CD4-positive, CD25-positive, alpha-beta regulatory T cell (primary cell): Measurements from ENCODE around the gene NKAPL. TPM values are rescaled to one million over a fixed set of nuclear protein-coding genes. Genes with fewer than 3 reads are reported as not detected.

Source experiments
- ATAC-seq, 2 donors: fragments of 150-1000 bp; cut with Tn5 transposase; one replicate each; pipeline ENCODE4 v1.10.0; 2021; ENCODE audit warnings: low read depth in 2 of 2, moderate number of reproducible peaks in 2 of 2, moderate library complexity in 1 of 2
- DNase-seq, 3 donors: peaks; one replicate each; pipeline versions ENCODE4 v3.0.0 to v3.0.0-alpha.2; 2012 to 2022; ENCODE audit warnings: mixed read lengths in 1 of 3
- H3K27ac ChIP-seq: one replicate; pipeline ENCODE4 v1.7.0; 2013; ENCODE audit warnings: mild to moderate bottlenecking, low read length; ENCODE audit not compliant: insufficient read depth, poor library complexity, severe bottlenecking
- H3K27me3 ChIP-seq: one replicate; pipeline ENCODE4 v1.7.0; 2013; ENCODE audit warnings: low read length; ENCODE audit not compliant: control insufficient read depth, insufficient read depth
- H3K36me3 ChIP-seq: one replicate; pipeline ENCODE4 v1.7.0; 2013; ENCODE audit warnings: mild to moderate bottlenecking, low read length, moderate library complexity; ENCODE audit not compliant: control insufficient read depth, insufficient read depth
- H3K4me1 ChIP-seq: 2 replicates; pipeline ENCODE4 v1.7.0; 2013; ENCODE audit warnings: mild to moderate bottlenecking, low read length; ENCODE audit not compliant: insufficient read depth, control insufficient read depth, poor library complexity, severe bottlenecking
- H3K4me3 ChIP-seq: one replicate; pipeline ENCODE4 v1.7.0; 2013; ENCODE audit warnings: low read depth, mild to moderate bottlenecking, low read length, moderate library complexity
- H3K9me3 ChIP-seq, 2 experiments: 1 replicate in 1 of 2; 2 replicates in 1 of 2; pipeline ENCODE4 v1.7.0; 2013; ENCODE audit warnings: low read length in 2 of 2, mild to moderate bottlenecking in 1 of 2, moderate library complexity in 1 of 2; ENCODE audit not compliant: control insufficient read depth in 2 of 2
- H3K27ac Mint-ChIP-seq, 3 donors: one replicate each; pipeline ENCODE4 v1.8.0; 2020 to 2022; ENCODE audit warnings: mild to moderate bottlenecking in 3 of 3, mixed read lengths in 3 of 3, moderate library complexity in 2 of 3
- H3K27me3 Mint-ChIP-seq: one replicate; pipeline ENCODE4 v1.8.0; 2022; ENCODE audit warnings: mild to moderate bottlenecking, mixed read lengths
- H3K36me3 Mint-ChIP-seq: one replicate; pipeline ENCODE4 v1.8.0; 2020; ENCODE audit warnings: mixed read lengths
- H3K4me1 Mint-ChIP-seq, 4 donors: one replicate each; pipeline ENCODE4 v1.8.0; 2020 to 2022; ENCODE audit warnings: mixed read lengths in 4 of 4, mild to moderate bottlenecking in 1 of 4
- H3K4me3 Mint-ChIP-seq, 4 donors: one replicate each; pipeline ENCODE4 v1.8.0; 2020 to 2022; ENCODE audit warnings: mild to moderate bottlenecking in 4 of 4, mixed read lengths in 4 of 4, moderate library complexity in 3 of 4
- H3K9me3 Mint-ChIP-seq, 7 donors: one replicate each; pipeline ENCODE4 v1.8.0; 2020 to 2022; ENCODE audit warnings: mixed read lengths in 7 of 7, mild to moderate bottlenecking in 3 of 7, moderate library complexity in 2 of 7
- polyA plus RNA-seq, 4 donors: library from polyadenylated mRNA; unstranded; fragments of 300-500 nt; fragmentation: Illumina TruSeq; gene quantifications; one replicate each; pipeline ENCODE4 v1.2.3, GENCODE V29; 2021
- total RNA-seq: library from RNA; stranded (reverse); gene quantifications from one replicate; pipeline ENCODE4 v1.2.3, GENCODE V29; 2022

NKAPL gene
- total RNA-seq (not detected), polyA plus RNA-seq (under 1 TPM in 2 of 4 donors, not detected in 2; 0.14 to 0.30 TPM)

GRCh38 chr6:28258877-28259777 is at the start of gene NKAPL:
Gene NKAPL (plus strand): TSS chr6:28259297. CDS start chr6:28259372, 75 bp downstream.
- Histone ChIP-seq H3K36me3 (no peaks in the 10 kb centered on the region), H3K4me1 (peaks cover 2% of the 10 kb centered on the region), H3K27me3 (peaks cover 6% of the 10 kb centered on the region), H3K27ac (no peak within 1 kb of the TSS), H3K4me3 (peak within 1 kb of the TSS; percentile 48), H3K9me3 (no peaks in the 10 kb centered on the region)
- Mint-ChIP-seq H3K27me3 (peaks cover 40% of the 10 kb centered on the region), H3K9me3 (peaks cover 0 to 1% (median 0%) of the 10 kb centered on the region in 7 donors), H3K36me3 (no peaks in the 10 kb centered on the region), H3K27ac (peak within 1 kb of the TSS in 1 of 3 donors; percentile 74), H3K4me3 (peak within 1 kb of the TSS in 3 of 4 donors; percentile 21 to 63 (median 43)), H3K4me1 (peaks cover 0 to 8% (median 2%) of the 10 kb centered on the region in 4 donors)
- ATAC-seq (peak in 1 of 2 donors; percentile 45), DNase-seq (peak; percentile 6 to 63 (median 21))

- Histone ChIP-seq H3K4me3 (no peak overlapping the region), H3K36me3 (no peaks in the 10 kb centered on the region), H3K27ac (no peak overlapping the region), H3K4me1 (peaks cover 22% of the 10 kb centered on the region), H3K9me3 (peaks cover 13 to 25% of the 10 kb centered on the region in 2 experiments), H3K27me3 (peaks cover 82% of the 10 kb centered on the region)
- no peak for DNase-seq
- H3K4me3 Mint-ChIP-seq, result no peak overlapping the region
- H3K27ac Mint-ChIP-seq, result no peak overlapping the region
- no peak for ATAC-seq
- peaks cover 95% of the 10 kb centered on the region for H3K27me3 Mint-ChIP-seq
- peaks cover 4% of the 10 kb centered on the region for H3K36me3 Mint-ChIP-seq
- H3K4me1 Mint-ChIP-seq, result peaks cover 17 to 34% (median 24%) of the 10 kb centered on the region in 4 donors
- peaks cover 1 to 12% (median 6%) of the 10 kb centered on the region in 7 donors for H3K9me3 Mint-ChIP-seq
Measured at GRCh38 chr6:28209753-28210535, 49.2 kb upstream of the NKAPL start.

GRCh38 chr6:28211840-28212509 is 47.1 kb upstream of the NKAPL start:
- DNase-seq, result peak in 1 of 3 donors; percentile 53
- Mint-ChIP-seq H3K27me3 (peaks cover 92% of the 10 kb centered on the region), H3K36me3 (peaks cover 4% of the 10 kb centered on the region), H3K27ac (peak overlapping the region in 1 of 3 donors; percentile 4), H3K4me1 (peaks cover 14 to 34% (median 23%) of the 10 kb centered on the region in 4 donors), H3K4me3 (peak overlapping the region in 2 of 4 donors; percentile 3 to 20), H3K9me3 (peaks cover 0 to 11% (median 3%) of the 10 kb centered on the region in 7 donors)
- Histone ChIP-seq H3K27me3 (peaks cover 76% of the 10 kb centered on the region), H3K9me3 (peaks cover 0 to 10% of the 10 kb centered on the region in 2 experiments), H3K4me3 (peak overlapping the region; percentile 16), H3K4me1 (peaks cover 22% of the 10 kb centered on the region), H3K36me3 (no peaks in the 10 kb centered on the region), H3K27ac (no peak overlapping the region)
- ATAC-seq, result no peak

GRCh38 chr6:28212510-28213212 is 46.4 kb upstream of the NKAPL start:
- ATAC-seq, result no peak

GRCh38 chr6:28213213-28213523 is 45.9 kb upstream of the NKAPL start:
- peaks cover 13% of the 10 kb centered on the region for H3K4me1 ChIP-seq
- Mint-ChIP-seq H3K9me3 (peaks cover 0 to 5% (median under 1%) of the 10 kb centered on the region in 7 donors), H3K4me3 (peak overlapping the region in 1 of 4 donors; percentile 61), H3K4me1 (peaks cover 11 to 24% (median 19%) of the 10 kb centered on the region in 4 donors), H3K27ac (no peak overlapping the region), H3K27me3 (peaks cover 92% of the 10 kb centered on the region), H3K36me3 (no peaks in the 10 kb centered on the region)
- H3K9me3 ChIP-seq, result peaks cover 0 to 2% of the 10 kb centered on the region in 2 experiments
- DNase-seq, result no peak
- H3K27me3 ChIP-seq, result peaks cover 68% of the 10 kb centered on the region
- H3K4me3 ChIP-seq, result no peak overlapping the region
- no peak for ATAC-seq
- no peaks in the 10 kb centered on the region for H3K36me3 ChIP-seq
- no peak overlapping the region for H3K27ac ChIP-seq

More at GRCh38 chr6:28212510-28213212, 46.4 kb upstream of the NKAPL start:
- DNase-seq, result no peak
- Histone ChIP-seq H3K4me3 (peak overlapping the region; percentile 16), H3K9me3 (peaks cover 0 to 6% of the 10 kb centered on the region in 2 experiments), H3K36me3 (no peaks in the 10 kb centered on the region), H3K4me1 (peaks cover 16% of the 10 kb centered on the region), H3K27ac (no peak overlapping the region), H3K27me3 (peaks cover 69% of the 10 kb centered on the region)
- peak overlapping the region in 1 of 3 donors; percentile 4 for H3K27ac Mint-ChIP-seq
- H3K27me3 Mint-ChIP-seq, result peaks cover 92% of the 10 kb centered on the region
- no peaks in the 10 kb centered on the region for H3K36me3 Mint-ChIP-seq
- peak overlapping the region in 2 of 4 donors; percentile 3 to 20 for H3K4me3 Mint-ChIP-seq
- peaks cover 0 to 5% (median 2%) of the 10 kb centered on the region in 7 donors for H3K9me3 Mint-ChIP-seq
- peaks cover 14 to 28% (median 20%) of the 10 kb centered on the region in 4 donors for H3K4me1 Mint-ChIP-seq

DNA sequence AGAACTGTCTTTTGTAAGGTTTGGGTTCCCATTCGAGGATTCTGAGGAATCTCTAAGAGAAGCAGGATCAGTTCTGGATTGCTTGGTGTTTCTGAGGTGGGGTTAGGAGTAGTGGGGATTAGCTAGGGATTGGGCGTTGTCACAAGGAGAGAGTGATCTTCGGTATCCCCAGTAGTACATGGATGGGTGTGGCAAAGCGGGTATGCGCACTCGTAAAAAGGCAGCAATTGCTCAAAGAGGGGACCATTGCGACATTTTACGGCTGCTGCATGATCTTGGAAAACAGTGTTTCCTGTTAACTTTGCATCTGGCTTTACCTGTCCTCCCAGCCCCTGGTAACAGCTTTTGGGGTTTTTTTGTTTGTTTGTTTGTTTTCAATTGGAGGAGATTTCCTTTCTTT is 43.7 kb upstream of the NKAPL start:
- peaks cover 0 to 27% (median 19%) of the 10 kb centered on the region in 4 donors for H3K4me1 Mint-ChIP-seq
- H3K27me3 ChIP-seq, result peaks cover 60% of the 10 kb centered on the region

More for the DNA sequence above, 43.7 kb upstream of the NKAPL start:
- peak overlapping the region in 1 of 4 donors; percentile 42 for H3K4me3 Mint-ChIP-seq
- Histone ChIP-seq H3K27ac (no peak overlapping the region), H3K36me3 (no peaks in the 10 kb centered on the region), H3K4me1 (peaks cover 22% of the 10 kb centered on the region), H3K9me3 (no peaks in the 10 kb centered on the region), H3K4me3 (no peak overlapping the region)
- H3K27me3 Mint-ChIP-seq, result peaks cover 92% of the 10 kb centered on the region
- H3K9me3 Mint-ChIP-seq, result peaks cover 0 to 2% (median 0%) of the 10 kb centered on the region in 7 donors
- DNase-seq, result no peak
- H3K36me3 Mint-ChIP-seq, result no peaks in the 10 kb centered on the region
- no peak overlapping the region for H3K27ac Mint-ChIP-seq
- ATAC-seq, result no peak
